A204.1 (cell line): ENCODE measurements around the gene PHEX.

ENCODE experiments used
- FAIRE-seq: peaks from 2 replicates; lab custom pipeline; 2012; peaks lifted over from hg19 to GRCh38; lab: Jason Lieb, UNC

Gene PHEX

DNA sequence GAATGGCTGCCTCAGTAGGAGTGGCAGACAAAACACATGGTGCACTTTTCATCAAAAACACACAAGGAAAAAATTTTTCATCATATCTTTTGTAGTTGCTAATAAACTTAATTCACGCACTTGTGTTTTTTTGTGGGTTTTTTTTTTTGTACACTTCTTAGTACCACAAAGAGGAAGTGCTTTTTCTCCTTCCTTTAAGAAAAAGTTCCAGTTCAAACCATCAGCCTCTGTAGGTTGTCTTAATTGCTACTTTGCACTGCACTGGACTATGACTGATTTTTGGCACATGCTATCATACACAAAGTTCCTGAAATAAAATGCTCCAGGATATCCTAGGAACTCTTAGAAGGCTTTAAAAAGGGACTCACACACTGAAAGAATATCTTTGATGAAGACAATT is at the start of gene PHEX:
PHEX (plus strand) TSS at position 242 of the 400 bp plus-strand sequence. CDS start 681 bp downstream, outside the sequence.
- FAIRE-seq: no peak

DNA sequence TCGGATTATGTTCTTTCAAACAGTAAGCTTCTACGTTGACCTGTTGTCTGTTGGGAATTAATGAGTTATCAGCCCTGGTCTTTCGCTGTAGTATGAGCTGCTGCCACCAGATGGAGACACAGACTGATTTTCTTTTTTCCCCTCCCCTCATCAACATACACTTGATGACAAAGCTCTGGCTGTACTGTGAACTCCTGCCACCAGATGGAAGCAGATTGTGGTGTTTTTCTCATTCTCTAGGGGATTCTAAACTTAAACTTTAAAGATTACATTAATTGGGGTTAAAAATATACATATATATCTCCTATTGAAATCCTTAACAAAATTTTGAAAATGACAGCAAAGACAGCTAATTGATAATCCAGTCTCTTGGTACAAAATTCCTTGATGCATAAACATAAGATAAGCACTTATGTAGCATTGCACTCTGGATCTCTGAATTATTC is 46.8 kb upstream of the PHEX start:
- peak; percentile 99 for FAIRE-seq

GRCh38 chrX:21986596-21986995 is 45.5 kb upstream of the PHEX start:
- no peak for FAIRE-seq

- FAIRE-seq: no peak
These were observed 42.7 kb upstream of the PHEX start for GRCh38 chrX:21989384-21989783.

- FAIRE-seq: no peak
These were observed 41.3 kb upstream of the PHEX start for GRCh38 chrX:21990832-21991231.

DNA sequence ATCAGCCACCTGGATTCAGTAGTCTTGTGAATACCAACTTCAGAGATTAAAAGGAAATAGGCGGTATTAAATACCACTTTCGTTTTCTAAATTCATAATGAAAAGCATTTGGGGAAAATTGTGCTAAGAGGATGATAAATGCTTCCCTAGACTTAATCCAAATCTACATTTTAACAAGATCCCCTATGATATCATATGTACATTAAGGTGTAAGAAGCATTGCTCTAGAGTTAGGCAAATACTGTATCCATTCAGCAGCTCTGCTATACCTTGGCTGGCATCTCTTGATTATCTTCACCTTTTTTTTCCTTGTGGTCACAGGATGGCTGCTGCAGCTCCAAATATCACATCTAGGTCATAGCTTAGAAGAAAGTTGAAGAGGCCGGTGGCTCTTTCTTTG is 40.6 kb upstream of the PHEX start:
- FAIRE-seq: no peak

DNA sequence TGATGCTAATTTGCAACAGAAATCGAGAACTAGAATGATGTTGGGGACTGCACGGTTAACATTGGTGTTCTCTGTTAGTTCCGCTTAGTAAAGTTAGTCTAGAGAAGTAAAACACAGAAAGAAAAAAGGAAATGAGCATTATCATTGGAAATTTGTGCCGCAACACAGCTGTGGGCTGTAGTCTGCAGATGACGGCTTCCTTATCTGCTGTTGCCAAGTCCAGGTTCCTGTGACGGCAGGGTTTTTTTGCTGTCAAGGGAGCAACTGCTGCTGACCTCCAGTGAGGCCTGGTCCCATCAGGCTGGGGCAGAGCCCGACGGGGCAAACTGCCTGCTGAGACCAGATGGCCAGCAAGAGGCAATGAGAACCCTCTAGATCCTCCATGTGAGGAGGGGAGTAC is 38.9 kb upstream of the PHEX start:
- no peak for FAIRE-seq

- no peak for FAIRE-seq
These were observed 35.2 kb upstream of the PHEX start for GRCh38 chrX:21996872-21997455.

DNA sequence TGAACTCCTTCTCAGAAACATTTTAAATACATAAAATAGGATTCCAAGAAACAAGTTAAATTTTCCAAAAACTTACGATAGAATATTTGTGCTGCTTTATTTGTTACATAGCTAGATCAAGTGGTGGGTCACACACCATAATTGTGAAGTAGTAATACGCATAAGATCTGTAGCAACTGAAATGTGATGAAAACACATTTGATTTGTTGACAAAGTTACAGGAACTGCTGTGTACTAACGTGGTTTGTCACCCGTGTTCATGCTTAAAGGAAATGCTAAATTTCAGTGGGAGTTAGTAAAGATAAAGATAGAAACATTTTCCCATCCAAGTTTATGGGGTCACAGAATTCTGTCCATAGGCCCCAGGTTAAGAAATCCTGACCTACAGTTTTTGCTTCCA is 34.1 kb upstream of the PHEX start:
- FAIRE-seq: no peak

DNA sequence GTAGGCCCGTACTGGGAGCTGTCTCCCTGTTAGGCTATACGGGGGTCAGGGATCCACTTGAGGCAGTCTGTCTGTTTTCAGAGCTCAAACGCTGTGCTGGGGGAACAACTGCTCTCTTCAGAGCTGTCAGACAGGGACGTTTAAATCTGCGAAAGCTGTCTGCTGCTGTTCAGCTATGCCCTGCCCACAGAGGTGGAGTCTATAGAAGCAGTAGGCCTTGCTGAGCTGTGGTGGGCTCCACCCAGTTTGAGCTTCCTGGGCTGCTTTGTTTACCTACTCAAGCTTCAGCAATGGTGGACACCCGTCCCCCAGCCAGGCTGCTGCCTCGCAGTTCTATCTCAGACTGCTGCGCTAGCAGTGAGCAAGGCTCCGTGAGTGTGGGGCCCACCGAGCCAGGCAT is 27.3 kb upstream of the PHEX start:
- no peak for FAIRE-seq

DNA sequence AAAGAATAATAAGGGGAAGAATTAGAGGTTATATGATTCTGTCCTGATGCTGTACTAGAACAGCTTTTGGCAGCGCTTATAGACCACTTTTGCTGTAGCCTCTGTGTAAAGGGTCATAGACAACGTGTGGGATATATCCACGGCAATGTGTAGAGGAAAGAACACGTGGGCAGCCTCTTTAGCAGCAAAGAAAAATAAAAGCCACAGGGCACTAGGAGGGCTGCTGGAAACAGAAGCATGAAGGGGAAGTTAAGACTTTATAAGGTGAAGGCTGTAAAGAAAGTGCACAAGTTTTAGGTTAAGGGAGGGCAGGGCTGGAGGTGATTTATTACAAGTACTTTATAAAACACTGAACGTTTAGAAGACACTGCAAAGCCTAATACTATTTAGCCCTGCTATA is 20.1 kb upstream of the PHEX start:
- FAIRE-seq: no peak

- FAIRE-seq: no peak
These were observed 19.2 kb upstream of the PHEX start for GRCh38 chrX:22012931-22013330.

- no peak for FAIRE-seq
These were observed 16.9 kb upstream of the PHEX start for GRCh38 chrX:22015139-22015750.

DNA sequence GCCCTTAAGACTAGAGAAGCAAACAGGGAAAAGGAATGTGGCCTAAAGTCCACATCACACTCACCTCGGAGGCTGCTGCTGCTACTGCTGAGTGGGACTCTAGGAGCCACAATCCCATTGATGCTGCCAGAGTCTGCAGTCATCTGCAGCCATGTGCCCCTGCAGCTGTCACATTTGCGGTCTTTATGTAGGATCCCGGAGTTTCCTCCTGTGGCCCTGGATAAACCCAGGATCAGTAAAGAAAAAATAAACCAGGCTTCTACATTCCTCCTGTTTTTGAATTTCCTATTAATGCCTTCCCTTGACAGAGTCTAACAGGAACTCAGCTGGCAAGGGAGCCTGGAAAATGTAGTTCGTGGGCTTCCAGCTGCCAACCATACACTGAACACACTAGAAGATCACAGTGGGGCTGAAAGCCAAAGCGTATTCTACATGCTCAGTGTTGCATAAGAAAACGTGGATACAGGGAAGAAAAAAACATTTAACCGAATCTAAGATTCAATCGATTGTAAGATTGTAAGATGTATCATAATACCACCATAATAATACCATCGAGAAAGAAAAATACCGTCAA is 10.3 kb upstream of the PHEX start:
- FAIRE-seq: no peak

- FAIRE-seq: no peak
These were observed 7.5 kb upstream of the PHEX start for GRCh38 chrX:22024577-22024976.

GRCh38 chrX:22025751-22026150 is 6.4 kb upstream of the PHEX start:
- no peak for FAIRE-seq

- no peak for FAIRE-seq
These were observed 5.4 kb upstream of the PHEX start for GRCh38 chrX:22026731-22027130.

DNA sequence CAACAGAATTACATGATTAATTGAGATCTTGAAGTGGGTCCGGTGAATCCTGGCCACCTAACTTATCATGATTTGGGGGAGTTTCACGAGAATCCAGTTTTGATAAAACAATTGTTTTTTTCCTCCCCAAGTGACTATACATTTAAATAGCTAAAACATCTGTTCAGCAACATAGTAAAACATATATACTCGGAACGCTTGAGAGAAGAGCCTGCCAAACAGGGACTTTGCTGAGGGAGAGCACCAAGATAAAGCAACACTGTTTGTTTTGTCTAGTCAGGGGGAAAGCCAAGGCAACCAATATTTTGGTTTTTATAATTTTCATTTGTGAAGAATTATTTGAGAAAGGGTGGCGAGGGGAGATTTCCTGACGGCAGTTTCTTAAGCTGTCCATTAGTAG is 381 bp downstream of the PHEX start:
- no peak for FAIRE-seq

DNA sequence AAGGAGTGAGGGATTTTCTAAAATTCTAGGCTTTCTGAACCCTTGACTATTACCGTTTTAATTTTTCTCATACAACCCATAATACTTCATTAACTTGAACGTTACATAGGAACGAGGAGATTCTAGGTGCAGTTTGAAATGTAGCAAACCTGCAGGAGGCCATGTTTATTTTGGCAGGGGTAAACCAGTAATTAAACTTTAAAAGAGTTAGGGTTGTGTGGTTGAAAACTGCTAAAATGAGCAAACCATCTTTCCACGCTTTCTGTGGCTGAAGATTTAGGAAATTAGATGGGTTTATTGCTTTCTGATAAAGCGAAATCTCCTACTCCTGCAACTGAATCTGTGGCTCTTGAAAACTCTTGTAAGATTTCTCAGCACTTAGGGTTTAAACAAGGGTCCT is 1.7 kb downstream of the PHEX start:
- FAIRE-seq: no peak

GRCh38 chrX:22035236-22035635 is 3.1 kb downstream of the PHEX start:
- FAIRE-seq: no peak

- no peak for FAIRE-seq
These were observed 5.1 kb downstream of the PHEX start for GRCh38 chrX:22037225-22037624.

DNA sequence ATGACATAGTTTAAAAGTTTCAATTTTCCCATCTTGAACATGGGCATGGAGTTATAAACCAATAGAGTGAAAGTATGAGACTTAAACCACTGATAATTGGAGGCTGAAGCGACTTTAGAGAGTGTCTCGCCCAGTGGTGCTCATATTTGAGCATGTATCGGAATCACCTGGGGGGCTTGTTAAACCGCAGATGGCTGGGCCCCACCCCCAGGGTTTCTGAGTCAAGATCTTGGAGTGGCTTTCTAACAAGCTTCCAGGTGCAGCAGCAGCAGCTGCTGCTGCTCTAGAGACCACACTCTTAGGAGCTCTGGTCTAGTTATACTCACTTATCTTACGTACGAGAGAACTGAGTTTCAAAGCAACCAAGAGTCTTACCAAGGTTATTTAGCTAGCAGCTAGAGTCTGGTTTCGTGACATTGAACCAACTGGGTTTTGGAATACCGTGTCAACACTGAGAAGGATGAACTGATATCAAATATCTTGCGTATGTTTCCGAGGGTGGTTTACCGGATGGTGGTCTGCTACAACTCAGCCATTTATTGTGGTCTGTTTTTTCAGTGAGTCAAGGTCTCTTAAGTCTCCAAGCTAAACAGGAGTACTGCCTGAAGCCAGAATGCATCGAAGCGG is 5.9 kb downstream of the PHEX start:
- FAIRE-seq: no peak

DNA sequence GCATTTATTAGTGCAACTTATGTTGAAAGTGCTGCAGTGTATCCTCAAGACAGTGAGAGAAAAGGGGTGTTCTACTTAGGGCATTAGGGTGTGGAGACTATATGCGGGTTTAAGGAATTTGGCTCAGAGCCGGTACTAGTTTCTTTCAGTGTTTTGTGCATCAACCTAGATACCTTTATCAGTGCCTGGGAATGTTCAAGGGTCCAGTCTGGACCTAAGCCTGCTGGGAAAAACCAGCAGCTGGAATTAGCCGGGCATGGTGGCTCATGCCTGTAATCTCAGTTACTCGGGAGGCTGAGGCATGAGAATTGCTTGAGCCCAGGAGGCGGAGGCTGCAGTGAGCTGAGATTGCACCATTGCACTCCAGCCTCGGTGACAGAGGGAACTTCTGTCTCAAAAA is 7.4 kb downstream of the PHEX start:
- no peak for FAIRE-seq

GRCh38 chrX:22040184-22040583 is 8.1 kb downstream of the PHEX start:
- FAIRE-seq: no peak
